ENCODE measurements around the gene ILRUN. TPM values are rescaled to one million over a fixed set of nuclear protein-coding genes. Genes with fewer than 3 reads are reported as not detected.

ILRUN gene
- polyA plus RNA-seq, 1 donor (not counting 4 experiments of a cell fraction or from before 2014, with no cell fraction given), result 64.1 TPM

DNA sequence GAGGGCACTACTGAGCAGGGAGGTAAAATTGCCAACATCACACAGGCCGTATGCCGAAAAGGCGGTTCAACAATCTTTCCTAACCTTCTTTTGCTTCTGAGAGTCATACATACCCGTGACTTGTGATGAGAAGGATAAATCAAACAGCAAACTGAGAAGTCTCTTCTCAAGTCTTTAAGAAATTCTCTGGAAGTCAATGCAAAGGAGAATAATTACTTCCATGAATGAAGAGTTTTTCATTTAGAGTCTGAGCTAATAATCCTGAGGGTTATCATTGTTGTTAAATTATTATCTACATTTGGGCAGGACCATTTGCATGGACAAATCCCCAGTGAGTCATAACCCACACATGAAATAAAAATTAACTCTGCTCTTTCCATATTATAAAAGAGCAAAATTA, 22.4 kb upstream of the ILRUN start:
- no peak for FAIRE-seq
- H3K79me2 ChIP-seq (ENCODE audit: control insufficient read depth, insufficient read depth, low read length), result no peaks in the 10 kb centered on the region
- TF ChIP-seq EZH2 (IDR thresholded peaks at IDR 0.05; ENCODE audit: low read length) (no peak), CTCF (optimal IDR thresholded peaks at IDR 0.05 in 1 of 3, IDR thresholded peaks at IDR 0.05 in 1 of 3, conservative IDR thresholded peaks at IDR 0.05 in 1 of 3; ENCODE audit: extremely low read depth in 1 of 3, insufficient read depth in 2 of 3, low read length in 3 of 3) (no peak)
- H3K4me3 ChIP-seq (ENCODE audit: control insufficient read depth in 2 of 3, extremely low read depth in 1 of 3, insufficient read depth in 2 of 3, low read depth in 1 of 3, low read length in 3 of 3), result peak overlapping the region; percentile 31 to 58 (median 48)
- H3K9me3 ChIP-seq (ENCODE audit: control insufficient read depth, low read depth, low read length), result no peaks in the 10 kb centered on the region
- peak overlapping the region; percentile 78 for H3K9ac ChIP-seq (ENCODE audit: control insufficient read depth, extremely low read depth, insufficient read depth, low read length)
- H3K4me1 ChIP-seq (ENCODE audit: control insufficient read depth, extremely low read depth, insufficient read depth, low read length), result peaks cover 52% of the 10 kb centered on the region
- dilution Hi-C loops (cut with MboI; ENCODE audit: extremely low pct_ligation_motif_present, low sequenced_read_pairs), result no loop called here
- no peaks in the 10 kb centered on the region for H3K36me3 ChIP-seq (ENCODE audit: control insufficient read depth in 2 of 2, extremely low read depth in 1 of 2, insufficient read depth in 2 of 2, low read length in 2 of 2)
- no peaks in the 10 kb centered on the region for H4K20me1 ChIP-seq (ENCODE audit: control insufficient read depth, extremely low read depth, insufficient read depth, low read length)
- peak overlapping the region; percentile 96 for H3K4me2 ChIP-seq (ENCODE audit: control insufficient read depth, extremely low read depth, insufficient read depth, low read depth, low read length)
- peak overlapping the region; percentile 97 for H3K27ac ChIP-seq (ENCODE audit: control insufficient read depth, insufficient read depth, low read length)
- no peak for DNase-seq (ENCODE audit: low read depth, low spot score)
- H2AFZ ChIP-seq (ENCODE audit: control insufficient read depth, low read length), result peak overlapping the region; percentile 74
- H3K27me3 ChIP-seq (ENCODE audit: control insufficient read depth, extremely low read depth, insufficient read depth, low read length), result no peaks in the 10 kb centered on the region
- no peaks in the 10 kb centered on the region for H3K9me1 ChIP-seq (ENCODE audit: control insufficient read depth, extremely low read depth, insufficient read depth, low read length)

DNA sequence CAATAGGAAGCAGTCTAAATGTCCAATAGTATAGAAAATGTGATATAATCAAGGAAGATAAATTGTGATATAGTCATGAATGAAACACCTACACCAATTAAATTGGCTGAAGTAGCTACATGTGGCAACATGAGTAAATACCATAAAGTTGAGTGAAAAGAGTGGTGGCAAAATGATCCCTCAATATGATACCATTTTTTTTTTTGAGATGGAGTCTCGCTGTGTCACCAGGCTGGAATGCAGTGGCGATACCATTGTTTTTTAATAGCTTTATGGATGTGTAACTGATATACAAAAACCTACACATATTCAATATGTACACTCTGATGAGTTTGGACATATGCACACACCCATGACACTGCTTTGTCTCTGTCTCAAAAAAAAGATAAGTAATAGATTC, 20.9 kb upstream of the ILRUN start:
- DNase-seq (ENCODE audit: low read depth, low spot score), result no peak
- peaks cover 44% of the 10 kb centered on the region for H3K4me1 ChIP-seq (ENCODE audit: control insufficient read depth, extremely low read depth, insufficient read depth, low read length)
- no peaks in the 10 kb centered on the region for H3K9me3 ChIP-seq (ENCODE audit: control insufficient read depth, low read depth, low read length)
- H3K4me2 ChIP-seq (ENCODE audit: control insufficient read depth, extremely low read depth, insufficient read depth, low read depth, low read length), result peak overlapping the region; percentile 71
- FAIRE-seq, result peak; percentile 64
- no peaks in the 10 kb centered on the region for H3K9me1 ChIP-seq (ENCODE audit: control insufficient read depth, extremely low read depth, insufficient read depth, low read length)
- no peaks in the 10 kb centered on the region for H3K79me2 ChIP-seq (ENCODE audit: control insufficient read depth, insufficient read depth, low read length)
- no peaks in the 10 kb centered on the region for H3K27me3 ChIP-seq (ENCODE audit: control insufficient read depth, extremely low read depth, insufficient read depth, low read length)
- peak overlapping the region; percentile 28 for H3K9ac ChIP-seq (ENCODE audit: control insufficient read depth, extremely low read depth, insufficient read depth, low read length)
- peak overlapping the region; percentile 97 for H3K27ac ChIP-seq (ENCODE audit: control insufficient read depth, insufficient read depth, low read length)
- no peak overlapping the region for H2AFZ ChIP-seq (ENCODE audit: control insufficient read depth, low read length)
- H3K4me3 ChIP-seq (ENCODE audit: control insufficient read depth in 2 of 3, extremely low read depth in 1 of 3, insufficient read depth in 2 of 3, low read depth in 1 of 3, low read length in 3 of 3), result no peak overlapping the region
- TF ChIP-seq CTCF (optimal IDR thresholded peaks at IDR 0.05 in 1 of 3, IDR thresholded peaks at IDR 0.05 in 1 of 3, conservative IDR thresholded peaks at IDR 0.05 in 1 of 3; ENCODE audit: extremely low read depth in 1 of 3, insufficient read depth in 2 of 3, low read length in 3 of 3), result no peak
- no peak for TF ChIP-seq EZH2 (IDR thresholded peaks at IDR 0.05; ENCODE audit: low read length)
- H3K36me3 ChIP-seq (ENCODE audit: control insufficient read depth in 2 of 2, extremely low read depth in 1 of 2, insufficient read depth in 2 of 2, low read length in 2 of 2), result no peaks in the 10 kb centered on the region
- H4K20me1 ChIP-seq (ENCODE audit: control insufficient read depth, extremely low read depth, insufficient read depth, low read length), result no peaks in the 10 kb centered on the region
- dilution Hi-C loops (cut with MboI; ENCODE audit: extremely low pct_ligation_motif_present, low sequenced_read_pairs), result no loop called here
